Measurements from ENCODE around the gene DTWD2. TPM values are rescaled to one million over a fixed set of nuclear protein-coding genes. Genes with fewer than 3 reads are reported as not detected.

The DTWD2 gene
- total RNA-seq, 1 experiment from 2014 or later: 4.9 TPM

DNA sequence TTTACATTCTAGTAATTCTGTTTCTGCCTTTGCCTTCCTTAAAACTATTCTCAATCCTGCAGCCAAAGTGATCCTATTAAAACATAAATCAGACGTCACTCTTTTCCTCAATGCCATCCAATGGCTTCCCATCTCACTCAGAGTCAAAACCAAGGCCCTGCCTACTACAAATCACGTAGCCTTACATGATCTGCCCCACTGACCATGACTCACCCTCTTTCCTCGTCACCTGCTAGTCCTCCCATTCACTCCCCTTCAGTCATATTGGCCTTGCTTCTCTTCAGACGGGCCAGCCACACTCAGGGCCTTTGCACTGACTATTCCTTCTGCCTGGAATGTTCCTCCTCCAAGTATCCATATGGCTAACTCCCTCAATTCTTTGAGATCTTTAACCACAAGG lies 43.6 kb upstream of the DTWD2 start:
- no peak overlapping the region for H2AFZ ChIP-seq
- intact Hi-C loops (cut with micrococcal nuclease; ENCODE audit: unreplicated experiment): no loop called here
- CTCF ChIA-PET: no interaction called here

GRCh38 chr5:119031011-119031886 lies 42.9 kb upstream of the DTWD2 start:
- intact Hi-C loops (cut with micrococcal nuclease; ENCODE audit: unreplicated experiment): no loop called here
- H3K27me3 ChIP-seq (ENCODE audit: insufficient read depth, low read depth): no peaks in the 10 kb centered on the region
- no peak overlapping the region for H3K4me2 ChIP-seq
- H3F3A ChIP-seq (ENCODE audit: insufficient read depth, low read depth): no peaks in the 10 kb centered on the region
- H3K9me3 ChIP-seq (ENCODE audit: insufficient read depth, low read depth): no peaks in the 10 kb centered on the region
- H3K36me3 ChIP-seq (ENCODE audit: low read depth): no peaks in the 10 kb centered on the region
- no peaks in the 10 kb centered on the region for H4K20me1 ChIP-seq (ENCODE audit: insufficient read depth)
- no peak overlapping the region for H3K27ac ChIP-seq
- no peak overlapping the region for H3K4me3 ChIP-seq
- BruUV-seq (replicated peaks): no TSS peak
- no peak for DNase-seq
- CTCF ChIA-PET: no interaction called here
- POLR2A ChIA-PET (ENCODE audit: unreplicated experiment): no interaction called here
- TF ChIP-seq EZH2 (IDR thresholded peaks at IDR 0.05; ENCODE audit: low read depth): no peak
- TF ChIP-seq, protein P1, sequence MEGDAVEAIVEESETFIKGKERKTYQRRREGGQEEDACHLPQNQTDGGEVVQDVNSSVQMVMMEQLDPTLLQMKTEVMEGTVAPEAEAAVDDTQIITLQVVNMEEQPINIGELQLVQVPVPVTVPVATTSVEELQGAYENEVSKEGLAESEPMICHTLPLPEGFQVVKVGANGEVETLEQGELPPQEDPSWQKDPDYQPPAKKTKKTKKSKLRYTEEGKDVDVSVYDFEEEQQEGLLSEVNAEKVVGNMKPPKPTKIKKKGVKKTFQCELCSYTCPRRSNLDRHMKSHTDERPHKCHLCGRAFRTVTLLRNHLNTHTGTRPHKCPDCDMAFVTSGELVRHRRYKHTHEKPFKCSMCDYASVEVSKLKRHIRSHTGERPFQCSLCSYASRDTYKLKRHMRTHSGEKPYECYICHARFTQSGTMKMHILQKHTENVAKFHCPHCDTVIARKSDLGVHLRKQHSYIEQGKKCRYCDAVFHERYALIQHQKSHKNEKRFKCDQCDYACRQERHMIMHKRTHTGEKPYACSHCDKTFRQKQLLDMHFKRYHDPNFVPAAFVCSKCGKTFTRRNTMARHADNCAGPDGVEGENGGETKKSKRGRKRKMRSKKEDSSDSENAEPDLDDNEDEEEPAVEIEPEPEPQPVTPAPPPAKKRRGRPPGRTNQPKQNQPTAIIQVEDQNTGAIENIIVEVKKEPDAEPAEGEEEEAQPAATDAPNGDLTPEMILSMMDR (conservative IDR thresholded peaks at IDR 0.05): no peak
- peaks cover 4% of the 10 kb centered on the region; the same call in 1 of the 2 replicates for H3K4me1 ChIP-seq (replicated peaks; ENCODE audit: insufficient read depth)
- H3K79me2 ChIP-seq (ENCODE audit: low read depth): no peaks in the 10 kb centered on the region
- H2AFZ ChIP-seq: no peak overlapping the region
- no peaks in the 10 kb centered on the region for H3K9me2 ChIP-seq (ENCODE audit: insufficient read depth)

More for the DNA sequence above, 43.6 kb upstream of the DTWD2 start:
- Histone ChIP-seq H3K27me3 (ENCODE audit: insufficient read depth, low read depth) (no peaks in the 10 kb centered on the region), H3K4me2 (no peak overlapping the region), H3K4me1 (replicated peaks; ENCODE audit: insufficient read depth) (peaks cover 7% of the 10 kb centered on the region; the same call in 1 of the 2 replicates), H3K9me3 (ENCODE audit: insufficient read depth, low read depth) (no peaks in the 10 kb centered on the region), H3F3A (ENCODE audit: insufficient read depth, low read depth) (no peaks in the 10 kb centered on the region), H3K9me2 (ENCODE audit: insufficient read depth) (no peaks in the 10 kb centered on the region), H3K79me2 (ENCODE audit: low read depth) (no peaks in the 10 kb centered on the region), H3K36me3 (ENCODE audit: low read depth) (no peaks in the 10 kb centered on the region), H3K27ac (no peak overlapping the region), H3K4me3 (no peak overlapping the region), H4K20me1 (ENCODE audit: insufficient read depth) (no peaks in the 10 kb centered on the region)
- no peak for DNase-seq
- BruUV-seq (replicated peaks): no TSS peak
- POLR2A ChIA-PET (ENCODE audit: unreplicated experiment): no interaction called here
- TF ChIP-seq EZH2 (IDR thresholded peaks at IDR 0.05; ENCODE audit: low read depth): no peak
- TF ChIP-seq, protein P1 (conservative IDR thresholded peaks at IDR 0.05): no peak

DNA sequence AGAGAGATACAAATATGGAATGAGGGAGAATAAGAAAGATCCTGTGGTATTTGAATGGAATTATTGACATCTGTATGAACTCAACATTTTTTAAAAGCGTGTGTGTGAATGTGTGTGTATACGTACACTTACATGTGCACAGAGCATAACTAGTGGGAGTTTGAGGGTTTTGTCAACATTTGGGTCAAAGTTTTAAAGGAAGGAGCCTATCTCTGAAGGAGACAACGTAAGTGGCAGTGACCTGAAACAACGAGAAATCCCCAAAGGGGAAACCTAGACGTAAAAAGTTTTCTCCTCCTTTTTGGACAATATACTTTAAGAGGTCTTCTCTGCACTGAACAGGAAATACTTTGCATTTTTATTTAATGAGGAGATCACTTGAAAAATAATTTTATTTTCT lies 40.2 kb upstream of the DTWD2 start:
- Histone ChIP-seq H2AFZ (no peak overlapping the region), H3F3A (ENCODE audit: insufficient read depth, low read depth) (no peaks in the 10 kb centered on the region), H3K27me3 (ENCODE audit: insufficient read depth, low read depth) (no peaks in the 10 kb centered on the region), H3K4me1 (replicated peaks; ENCODE audit: insufficient read depth) (no peaks in the 10 kb centered on the region), H3K9me3 (ENCODE audit: insufficient read depth, low read depth) (no peaks in the 10 kb centered on the region), H3K79me2 (ENCODE audit: low read depth) (no peaks in the 10 kb centered on the region), H3K27ac (no peak overlapping the region), H4K20me1 (ENCODE audit: insufficient read depth) (no peaks in the 10 kb centered on the region), H3K36me3 (ENCODE audit: low read depth) (no peaks in the 10 kb centered on the region), H3K4me2 (no peak overlapping the region), H3K9me2 (ENCODE audit: insufficient read depth) (no peaks in the 10 kb centered on the region), H3K4me3 (no peak overlapping the region)
- intact Hi-C loops (cut with micrococcal nuclease; ENCODE audit: unreplicated experiment): loop anchor here (10.0 kb wide), 1 partner anchor 306 kb away; no protein-coding TSS in a partner anchor
- no peak for DNase-seq
- no peak for TF ChIP-seq EZH2 (IDR thresholded peaks at IDR 0.05; ENCODE audit: low read depth)
- ChIA-PET CTCF (no interaction called here), POLR2A (ENCODE audit: unreplicated experiment) (no interaction called here)
- BruUV-seq (replicated peaks): no TSS peak
